ENCODE data around the gene PACSIN3. TPM values are rescaled to one million over a fixed set of nuclear protein-coding genes. Genes with fewer than 3 reads are reported as not detected.

Gene PACSIN3
- total RNA-seq, 4 donors from 2014 or later = 42.5 to 59.3 (median 53.5) TPM

DNA sequence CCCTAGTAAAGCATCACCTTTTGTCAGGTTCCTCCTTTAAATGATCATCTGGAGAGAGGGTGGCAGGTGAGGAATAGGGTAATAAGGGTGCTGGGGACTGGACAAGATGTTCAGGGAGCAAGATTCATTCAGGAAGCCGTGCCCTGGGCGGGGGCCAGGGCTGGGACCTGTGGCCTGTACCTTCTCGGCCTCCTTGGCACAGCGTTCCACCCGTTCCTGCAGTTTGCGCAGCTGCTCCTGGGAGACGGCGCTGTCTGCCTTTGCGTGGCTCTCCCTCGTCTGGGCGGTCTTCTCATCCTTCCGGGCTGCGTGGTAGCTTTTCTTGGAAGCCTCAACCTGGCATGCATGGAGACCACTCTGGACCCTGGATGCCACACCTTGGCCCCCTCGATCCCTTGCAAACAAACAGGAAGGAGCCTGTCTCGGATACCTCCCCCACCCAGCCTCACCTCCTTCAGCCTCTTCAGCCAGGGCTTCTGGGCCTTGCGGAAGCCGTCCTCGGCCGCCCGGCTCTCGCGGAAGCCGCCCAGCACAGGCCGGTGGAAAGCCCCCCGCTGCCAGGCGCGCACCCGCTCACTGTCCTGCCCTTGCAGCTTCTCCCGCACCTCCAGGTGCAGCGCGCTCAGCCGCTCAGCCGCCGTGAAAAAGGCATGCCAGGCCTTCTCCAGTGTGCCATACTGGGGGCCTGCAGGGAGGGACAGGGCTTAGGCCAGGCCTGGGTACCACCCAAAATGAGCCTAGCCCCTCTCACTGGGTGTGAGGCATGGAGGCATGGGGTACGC lies 6.0 kb downstream of the PACSIN3 start:
- Histone ChIP-seq H3K9me3 (no peaks in the 10 kb centered on the region), H3K4me3 (no peak overlapping the region), H3K27ac (no peak overlapping the region), H3K36me3 (peaks cover 5% of the 10 kb centered on the region), H3K4me1 (peaks cover 36% of the 10 kb centered on the region), H3K27me3 (no peaks in the 10 kb centered on the region)
- DNase-seq (ENCODE audit: low spot score in 2 of 2) = no peak
- WGBS = 94% methylated on average over 28 of the region's 35 CpGs
- TF ChIP-seq, protein P1, sequence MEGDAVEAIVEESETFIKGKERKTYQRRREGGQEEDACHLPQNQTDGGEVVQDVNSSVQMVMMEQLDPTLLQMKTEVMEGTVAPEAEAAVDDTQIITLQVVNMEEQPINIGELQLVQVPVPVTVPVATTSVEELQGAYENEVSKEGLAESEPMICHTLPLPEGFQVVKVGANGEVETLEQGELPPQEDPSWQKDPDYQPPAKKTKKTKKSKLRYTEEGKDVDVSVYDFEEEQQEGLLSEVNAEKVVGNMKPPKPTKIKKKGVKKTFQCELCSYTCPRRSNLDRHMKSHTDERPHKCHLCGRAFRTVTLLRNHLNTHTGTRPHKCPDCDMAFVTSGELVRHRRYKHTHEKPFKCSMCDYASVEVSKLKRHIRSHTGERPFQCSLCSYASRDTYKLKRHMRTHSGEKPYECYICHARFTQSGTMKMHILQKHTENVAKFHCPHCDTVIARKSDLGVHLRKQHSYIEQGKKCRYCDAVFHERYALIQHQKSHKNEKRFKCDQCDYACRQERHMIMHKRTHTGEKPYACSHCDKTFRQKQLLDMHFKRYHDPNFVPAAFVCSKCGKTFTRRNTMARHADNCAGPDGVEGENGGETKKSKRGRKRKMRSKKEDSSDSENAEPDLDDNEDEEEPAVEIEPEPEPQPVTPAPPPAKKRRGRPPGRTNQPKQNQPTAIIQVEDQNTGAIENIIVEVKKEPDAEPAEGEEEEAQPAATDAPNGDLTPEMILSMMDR (IDR thresholded peaks at IDR 0.05) = no peak
- no peak for TF ChIP-seq EP300 (IDR thresholded peaks at IDR 0.05)

DNA sequence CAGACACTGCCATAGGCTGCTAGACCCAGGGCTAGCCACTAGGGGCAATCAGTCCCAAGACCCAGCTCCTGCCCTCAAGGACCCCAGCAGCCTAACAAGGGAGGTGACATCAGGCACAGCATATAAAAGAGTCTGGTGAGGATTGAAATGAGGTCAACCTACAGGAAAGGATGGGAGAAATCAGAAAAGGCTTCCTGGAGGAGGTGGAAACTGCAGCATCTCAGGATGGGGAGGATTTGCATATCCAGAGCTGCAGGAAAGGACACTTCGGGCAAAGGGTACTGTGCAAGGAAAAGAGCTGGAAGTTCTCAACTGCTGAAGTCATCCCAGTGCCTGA lies 6.6 kb downstream of the PACSIN3 start:
- 72% methylated on average over 1 of the region's 1 CpG for WGBS
- no peak for DNase-seq (ENCODE audit: low spot score in 2 of 2)
- H3K27ac ChIP-seq = no peak overlapping the region

GRCh38 chr11:47178737-47179654 lies 7.2 kb downstream of the PACSIN3 start:
- 92% methylated on average over 21 of the region's 23 CpGs for WGBS
- Histone ChIP-seq H3K4me3 (no peak overlapping the region), H3K27me3 (no peaks in the 10 kb centered on the region), H3K4me1 (peaks cover 26% of the 10 kb centered on the region), H3K9me3 (no peaks in the 10 kb centered on the region), H3K27ac (no peak overlapping the region), H3K36me3 (peaks cover 11% of the 10 kb centered on the region)
- TF ChIP-seq, protein P1 (IDR thresholded peaks at IDR 0.05) = no peak
- TF ChIP-seq POLR2A (IDR thresholded peaks at IDR 0.05) (no peak), POLR2AphosphoS5 (IDR thresholded peaks at IDR 0.05) (no peak), EP300 (IDR thresholded peaks at IDR 0.05) (no peak)
- no peak for DNase-seq (ENCODE audit: low spot score in 2 of 2)

More for the DNA sequence above, 6.6 kb downstream of the PACSIN3 start:
- no peaks in the 10 kb centered on the region for H3K9me3 ChIP-seq
- no peak for TF ChIP-seq POLR2A (IDR thresholded peaks at IDR 0.05)
- TF ChIP-seq POLR2AphosphoS5 (IDR thresholded peaks at IDR 0.05) = no peak
- TF ChIP-seq, protein P1 (IDR thresholded peaks at IDR 0.05) = peak in 1 of 2 donors; percentile 33
- TF ChIP-seq EP300 (IDR thresholded peaks at IDR 0.05) = no peak
- peaks cover 8% of the 10 kb centered on the region for H3K36me3 ChIP-seq
- peaks cover 32% of the 10 kb centered on the region for H3K4me1 ChIP-seq
- H3K4me3 ChIP-seq = no peak overlapping the region
- H3K27me3 ChIP-seq = no peaks in the 10 kb centered on the region

DNA sequence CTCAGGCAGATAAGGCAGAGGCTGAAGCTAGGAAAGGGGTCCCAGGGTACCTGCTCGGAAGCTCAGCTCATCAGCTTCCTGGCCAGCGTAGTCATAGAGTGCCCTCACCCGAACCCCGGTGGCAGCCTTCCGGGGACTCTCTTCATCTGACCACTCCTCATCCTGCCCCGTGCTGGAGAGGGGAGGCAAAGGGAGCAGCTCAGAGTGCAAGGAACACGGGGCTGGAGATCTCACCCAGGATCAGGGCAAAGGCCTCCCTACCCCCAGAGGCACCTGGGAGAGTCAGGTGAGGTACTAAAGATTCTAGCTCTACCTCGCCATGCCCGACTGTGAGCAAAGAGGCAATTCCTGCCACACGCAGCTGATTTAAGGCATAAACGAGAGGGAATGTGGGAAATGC lies 7.9 kb downstream of the PACSIN3 start:
- H3K27me3 ChIP-seq = no peaks in the 10 kb centered on the region
- peak overlapping the region; percentile 99 for H3K27ac ChIP-seq
- no peak overlapping the region for H3K4me3 ChIP-seq
- no peak for DNase-seq (ENCODE audit: low spot score in 2 of 2)
- peaks cover 25% of the 10 kb centered on the region for H3K4me1 ChIP-seq
- no peaks in the 10 kb centered on the region for H3K9me3 ChIP-seq
- TF ChIP-seq POLR2A (IDR thresholded peaks at IDR 0.05) (no peak), POLR2AphosphoS5 (IDR thresholded peaks at IDR 0.05) (no peak), EP300 (IDR thresholded peaks at IDR 0.05) (no peak)
- TF ChIP-seq, protein P1 (IDR thresholded peaks at IDR 0.05) = no peak
- WGBS = 84% methylated on average over 7 of the region's 11 CpGs
- H3K36me3 ChIP-seq = peaks cover 18% of the 10 kb centered on the region

DNA sequence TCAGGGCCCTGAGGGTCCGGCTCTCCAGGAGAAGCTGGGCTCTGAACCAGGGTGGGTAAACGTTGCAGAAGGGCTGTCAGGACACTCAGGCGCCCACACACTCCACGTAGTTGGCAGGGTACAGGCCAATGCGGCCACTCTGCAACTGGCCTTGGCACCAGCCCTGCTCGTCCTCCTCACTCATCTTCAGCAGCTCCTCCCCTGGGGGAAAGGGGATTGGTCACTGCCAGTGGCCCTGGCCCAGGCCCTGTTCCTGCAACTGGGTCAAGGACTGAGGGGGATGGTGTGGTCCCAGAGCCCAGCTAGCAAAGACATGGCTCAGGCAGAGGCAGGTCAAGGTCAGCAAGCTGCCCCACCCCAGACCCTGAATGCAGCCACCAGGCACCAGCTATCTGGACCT lies 8.4 kb downstream of the PACSIN3 start:
- WGBS = 43% methylated on average over 3 of the region's 6 CpGs
- Histone ChIP-seq H3K4me1 (peaks cover 26% of the 10 kb centered on the region), H3K36me3 (peaks cover 23% of the 10 kb centered on the region), H3K27ac (peak overlapping the region; percentile 99), H3K27me3 (no peaks in the 10 kb centered on the region), H3K4me3 (peak overlapping the region; percentile 97), H3K9me3 (no peaks in the 10 kb centered on the region)
- no peak for TF ChIP-seq POLR2AphosphoS5 (IDR thresholded peaks at IDR 0.05)
- DNase-seq (ENCODE audit: low spot score in 2 of 2) = peak in 1 of 2 donors; percentile 85
